T follicular helper cell (primary cell): ENCODE results near the gene RPUSD4.
A peak's percentile ranks its signal among the peaks of the same experiment; 100 is the strongest.

Experiments used
- DNase-seq: peaks from one replicate; pipeline ENCODE4 v3.0.0-alpha.2; 2020; ENCODE audit warnings: low read depth

Gene RPUSD4

GRCh38 chr11:126212089-126212660, 725 bp upstream of the RPUSD4 start:
- no peak for DNase-seq

DNA sequence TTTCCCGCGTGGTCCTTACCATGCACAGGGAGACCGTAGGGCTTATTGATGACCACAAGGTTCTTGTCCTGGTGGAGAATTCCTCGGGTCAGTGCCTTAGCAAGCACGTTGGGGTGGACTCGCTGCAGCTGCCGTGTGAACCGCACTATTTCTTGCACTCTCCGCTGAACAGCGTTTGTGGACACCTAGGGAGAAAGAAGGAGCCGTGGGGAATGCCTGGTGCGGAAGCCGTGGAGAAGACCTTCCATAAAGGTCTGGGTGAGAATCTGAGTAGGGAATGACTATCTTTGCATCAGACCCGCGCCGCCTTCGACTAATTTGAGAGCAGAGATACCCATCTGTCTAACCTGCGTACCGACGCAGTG, 597 bp downstream of the RPUSD4 start:
- DNase-seq: no peak

DNA sequence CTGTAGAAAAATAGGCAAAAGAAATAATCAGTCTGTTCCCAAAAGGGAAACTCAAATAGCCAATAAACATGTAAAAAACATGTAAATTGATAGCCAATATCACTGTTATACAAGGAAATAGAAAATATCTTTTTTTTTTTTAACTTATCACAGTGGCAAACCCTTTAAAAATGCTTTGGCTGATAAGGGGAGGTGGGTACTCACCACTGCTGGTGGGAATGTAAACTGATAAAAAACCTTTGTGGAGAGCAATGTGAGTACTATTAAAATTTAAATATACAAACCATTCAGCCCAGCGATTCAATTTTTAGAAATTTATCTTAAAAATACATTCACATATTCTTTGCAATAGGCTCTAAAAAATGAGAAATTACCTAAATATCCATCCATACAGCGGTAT, 3.6 kb downstream of the RPUSD4 start:
- no peak for DNase-seq

DNA sequence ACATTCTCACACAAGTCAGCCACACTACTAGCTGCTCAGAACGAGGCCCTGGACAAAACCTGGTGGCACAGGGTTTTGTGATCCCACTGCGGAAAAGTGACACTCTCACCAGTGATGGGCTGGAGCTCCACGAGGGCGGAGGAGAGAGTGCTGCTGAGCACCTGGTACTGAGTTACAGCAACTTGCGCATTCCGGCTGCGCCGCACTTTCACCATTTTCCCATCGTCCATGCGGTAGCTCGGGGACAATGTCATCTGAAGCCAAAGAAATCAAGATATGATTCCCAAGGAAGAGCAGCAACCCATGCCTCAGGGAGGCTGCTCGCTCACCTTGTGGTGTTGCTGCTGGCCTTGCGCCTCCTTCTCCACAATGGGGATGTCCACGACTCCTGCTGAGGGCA, 6.1 kb downstream of the RPUSD4 start:
- no peak for DNase-seq

DNA sequence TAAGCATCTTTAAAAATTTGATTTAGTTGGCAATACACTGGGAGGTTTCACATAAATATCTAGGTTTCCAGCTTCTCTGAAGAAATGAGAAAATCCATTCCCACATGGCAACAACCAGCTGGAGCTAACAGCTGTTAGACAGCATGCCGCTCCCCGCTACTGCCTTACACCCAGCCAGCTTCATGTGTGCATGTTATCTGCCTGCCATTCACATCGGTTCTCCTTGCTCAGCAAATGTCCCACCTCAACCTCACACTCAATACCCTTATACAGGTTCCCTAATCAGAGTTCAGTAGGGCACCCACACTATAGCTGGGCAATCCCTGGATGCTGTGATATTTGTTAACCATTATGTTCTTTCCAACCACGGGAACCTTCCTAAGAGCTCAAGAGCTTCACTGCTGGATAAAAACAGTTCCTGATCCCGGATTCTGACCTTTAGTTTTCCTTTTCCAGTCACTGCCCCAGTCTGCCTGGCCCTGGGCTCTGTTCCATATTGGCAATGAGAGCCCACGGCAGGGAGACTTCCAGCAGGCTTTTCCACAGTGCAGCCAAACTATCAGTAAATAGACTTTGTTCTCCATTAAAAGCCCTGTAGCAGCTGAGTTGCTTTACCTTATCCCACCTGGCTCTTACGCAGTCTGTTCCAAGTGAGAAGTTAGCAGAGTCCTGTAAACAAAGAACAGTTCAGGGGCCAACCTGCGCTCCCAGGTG, 8.6 kb downstream of the RPUSD4 start:
- DNase-seq: no peak

DNA sequence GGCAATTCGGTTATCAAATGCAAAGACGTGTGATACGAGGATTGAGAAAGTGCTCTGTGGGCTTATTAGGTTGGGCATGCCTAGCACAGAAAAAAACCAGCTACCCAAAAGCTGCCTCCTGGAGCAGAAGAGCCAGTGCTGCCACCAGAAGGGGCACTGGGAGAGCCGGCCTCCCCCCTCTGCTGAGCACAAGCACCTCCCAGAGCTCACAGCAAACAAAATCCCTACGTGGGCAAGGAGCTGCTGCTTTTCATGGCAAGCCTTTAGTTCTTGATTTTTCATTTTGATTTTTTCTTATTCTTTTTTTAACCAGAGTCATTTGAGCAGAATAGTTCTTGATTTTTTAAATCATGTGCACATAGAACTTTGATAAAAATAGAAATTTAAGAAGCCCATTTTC, 12.8 kb downstream of the RPUSD4 start:
- DNase-seq: no peak

- DNase-seq: no peak
These were observed 14.0 kb downstream of the RPUSD4 start for GRCh38 chr11:126197277-126197939.

DNA sequence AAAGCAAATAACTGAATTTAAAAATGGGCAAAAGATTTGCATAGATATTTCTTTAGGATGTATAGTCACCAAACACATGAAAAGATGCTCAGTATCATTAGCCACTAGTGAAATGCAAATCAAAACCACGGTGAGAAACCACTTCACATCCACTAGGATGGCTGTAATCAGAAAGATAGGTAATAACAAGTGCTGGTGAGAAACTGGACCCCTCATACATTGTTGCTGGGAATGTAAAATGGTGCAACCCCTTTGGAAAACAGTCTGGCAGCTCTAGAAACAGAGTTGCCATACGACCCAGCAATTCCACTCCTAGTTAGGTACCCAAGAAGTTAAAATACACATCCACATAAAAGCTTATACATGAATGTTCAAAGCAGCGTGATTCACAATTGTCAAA, 16.3 kb downstream of the RPUSD4 start:
- DNase-seq: no peak

GRCh38 chr11:126194121-126194543, 17.3 kb downstream of the RPUSD4 start:
- peak; percentile 12 for DNase-seq

DNA sequence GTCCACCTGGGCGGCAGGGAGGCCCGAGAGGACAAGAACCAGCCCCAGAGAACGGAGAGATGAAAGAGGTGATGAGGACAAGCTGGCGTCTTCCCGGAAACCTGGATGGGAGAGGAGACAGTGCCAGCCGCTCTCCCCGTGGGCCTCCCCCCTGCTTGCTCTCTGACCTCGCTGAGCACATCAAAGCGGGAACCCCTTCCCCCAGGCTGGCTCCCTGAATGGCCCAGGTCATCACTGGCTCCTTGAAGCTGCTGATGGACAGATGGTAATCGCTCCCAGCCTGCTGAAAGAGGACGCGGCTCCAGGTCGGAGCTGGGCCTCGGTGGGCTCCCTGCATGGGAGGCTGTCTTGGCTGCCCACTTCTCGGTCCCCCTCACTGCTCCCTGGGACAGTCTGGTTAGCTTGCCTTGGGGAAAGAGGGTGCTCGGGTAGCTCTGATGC, 18.4 kb downstream of the RPUSD4 start:
- DNase-seq: no peak

- no peak for DNase-seq
These were observed 19.1 kb downstream of the RPUSD4 start for GRCh38 chr11:126192361-126192760.

- no peak for DNase-seq
These were observed 19.9 kb downstream of the RPUSD4 start for GRCh38 chr11:126191379-126192073.

DNA sequence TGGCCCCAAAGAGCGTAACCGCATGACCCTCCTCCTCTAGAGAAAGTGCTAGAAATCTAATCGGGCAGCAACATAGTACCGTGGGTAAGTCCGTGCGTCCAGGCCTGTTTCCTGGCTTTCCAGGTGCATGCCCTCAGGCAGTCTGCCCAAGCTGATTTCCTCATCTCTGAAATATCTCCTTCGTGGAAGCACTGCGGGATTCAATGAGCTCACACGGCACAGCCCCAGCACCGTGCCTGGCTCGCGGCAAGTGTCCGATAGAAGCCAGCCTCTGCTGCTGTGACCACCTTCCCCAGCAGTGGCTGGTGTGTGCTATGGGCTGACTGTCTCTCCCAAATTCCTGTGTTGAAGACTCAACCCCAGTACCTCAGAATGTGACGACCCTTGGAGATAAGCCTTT, 20.7 kb downstream of the RPUSD4 start:
- no peak for DNase-seq

GRCh38 chr11:126189109-126189929, 22.1 kb downstream of the RPUSD4 start:
- DNase-seq: no peak

DNA sequence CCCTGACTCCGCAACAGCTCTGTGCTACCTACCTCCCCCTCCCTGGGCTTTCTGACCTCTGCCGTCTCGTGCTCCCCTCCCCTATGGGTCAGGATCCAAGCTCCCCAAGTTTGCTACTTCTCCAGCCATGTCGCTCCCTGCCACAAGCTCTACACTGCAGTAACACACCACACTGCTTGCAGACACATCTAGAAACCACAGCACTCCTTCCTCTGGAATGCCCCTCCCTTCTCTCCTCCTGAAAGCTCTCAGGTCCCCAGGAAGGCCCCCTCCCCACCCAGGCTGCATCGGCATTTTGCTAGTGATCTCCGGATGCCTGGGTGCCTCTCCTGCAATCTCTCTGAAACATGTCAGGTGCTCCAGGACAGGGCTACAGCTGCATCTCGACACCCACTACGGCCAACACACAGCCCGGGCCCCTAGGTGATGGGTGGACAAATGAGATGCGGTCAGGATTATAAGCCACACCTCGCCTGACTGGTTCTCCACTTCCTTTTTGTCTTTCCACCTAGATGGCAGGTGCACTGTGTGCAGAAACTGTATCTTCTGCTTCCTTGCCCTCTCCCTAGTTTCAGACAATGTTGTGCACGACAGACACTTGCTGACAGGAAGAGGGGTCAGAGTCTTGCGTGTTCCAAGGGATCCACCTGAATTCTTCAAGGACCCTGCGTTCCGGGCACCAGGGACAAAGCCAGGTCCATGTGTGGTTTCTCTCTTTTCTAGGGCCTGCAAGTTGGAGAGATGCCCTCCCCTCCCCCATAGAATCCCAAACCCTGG, 22.9 kb downstream of the RPUSD4 start:
- no peak for DNase-seq

DNA sequence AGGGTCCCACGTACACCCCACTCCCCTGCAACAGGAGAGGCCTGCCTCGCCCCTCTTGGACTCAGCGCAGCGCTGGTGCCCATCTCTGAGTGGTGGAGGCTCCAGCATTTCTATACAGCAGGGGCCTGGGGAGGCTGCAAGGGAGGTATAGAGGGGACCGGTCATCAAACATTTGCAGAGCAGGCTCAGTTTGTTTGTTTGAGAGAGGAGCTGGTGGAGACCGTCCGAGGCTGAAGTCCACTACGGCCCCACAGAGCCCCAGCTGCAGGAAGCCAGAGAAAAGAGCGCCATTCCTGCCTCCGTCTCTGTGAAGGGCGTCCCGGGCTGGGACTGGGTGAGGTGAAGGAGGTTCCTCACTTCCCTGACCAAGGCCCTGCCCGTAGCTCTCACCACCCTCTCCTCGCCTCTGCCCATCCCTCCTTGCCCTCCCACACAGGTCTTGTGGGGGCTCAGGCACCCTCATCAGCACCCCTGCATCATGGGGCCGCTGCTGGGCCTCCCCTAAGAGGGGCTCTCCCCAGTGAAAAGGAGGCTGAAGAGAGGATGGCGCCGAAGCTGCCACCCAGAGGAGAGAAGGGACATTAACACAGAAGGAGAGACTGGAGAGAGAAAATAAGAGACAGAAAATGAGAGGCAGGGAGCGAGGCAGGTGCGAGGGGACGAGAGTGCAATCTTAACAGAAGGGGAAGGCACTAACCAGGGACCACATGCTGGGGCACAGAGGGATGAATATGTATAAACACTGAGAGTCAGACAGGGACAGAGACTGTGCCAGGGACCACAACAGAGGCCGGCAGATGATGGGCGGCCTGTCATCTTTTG, 24.5 kb downstream of the RPUSD4 start:
- no peak for DNase-seq

DNA sequence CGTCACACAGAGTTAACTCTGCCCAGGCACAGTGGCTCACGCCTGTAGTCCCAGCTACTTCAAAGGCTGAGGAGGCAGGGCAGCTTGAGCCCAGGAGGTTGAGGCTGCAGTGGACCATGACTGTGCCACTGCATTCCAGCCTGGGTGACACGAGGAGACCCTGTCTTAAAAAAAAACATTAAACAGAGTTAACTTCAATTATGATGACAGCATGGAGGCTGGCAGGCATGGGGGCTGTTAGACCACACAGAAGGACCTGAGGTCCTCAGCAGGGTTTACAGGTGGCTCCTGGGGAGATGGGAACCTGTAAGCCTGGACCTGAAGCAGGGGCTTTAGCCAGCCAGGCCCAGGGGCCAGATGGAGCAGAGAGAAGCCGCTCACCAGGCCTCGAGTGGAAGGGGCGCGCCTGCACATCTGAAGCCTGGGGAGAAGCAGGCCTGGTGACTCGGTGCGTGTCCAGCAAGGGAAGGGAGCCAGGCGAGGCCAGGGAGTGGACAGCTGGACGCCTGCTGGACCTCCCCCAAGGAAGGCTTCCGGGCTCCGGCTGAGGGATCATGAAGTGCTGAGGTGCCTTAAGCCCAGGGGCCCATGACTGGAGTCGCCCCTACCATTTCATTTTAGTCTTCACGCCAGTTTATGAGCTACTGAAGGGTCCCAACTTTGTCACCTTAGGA, 25.3 kb downstream of the RPUSD4 start:
- DNase-seq: no peak

DNA sequence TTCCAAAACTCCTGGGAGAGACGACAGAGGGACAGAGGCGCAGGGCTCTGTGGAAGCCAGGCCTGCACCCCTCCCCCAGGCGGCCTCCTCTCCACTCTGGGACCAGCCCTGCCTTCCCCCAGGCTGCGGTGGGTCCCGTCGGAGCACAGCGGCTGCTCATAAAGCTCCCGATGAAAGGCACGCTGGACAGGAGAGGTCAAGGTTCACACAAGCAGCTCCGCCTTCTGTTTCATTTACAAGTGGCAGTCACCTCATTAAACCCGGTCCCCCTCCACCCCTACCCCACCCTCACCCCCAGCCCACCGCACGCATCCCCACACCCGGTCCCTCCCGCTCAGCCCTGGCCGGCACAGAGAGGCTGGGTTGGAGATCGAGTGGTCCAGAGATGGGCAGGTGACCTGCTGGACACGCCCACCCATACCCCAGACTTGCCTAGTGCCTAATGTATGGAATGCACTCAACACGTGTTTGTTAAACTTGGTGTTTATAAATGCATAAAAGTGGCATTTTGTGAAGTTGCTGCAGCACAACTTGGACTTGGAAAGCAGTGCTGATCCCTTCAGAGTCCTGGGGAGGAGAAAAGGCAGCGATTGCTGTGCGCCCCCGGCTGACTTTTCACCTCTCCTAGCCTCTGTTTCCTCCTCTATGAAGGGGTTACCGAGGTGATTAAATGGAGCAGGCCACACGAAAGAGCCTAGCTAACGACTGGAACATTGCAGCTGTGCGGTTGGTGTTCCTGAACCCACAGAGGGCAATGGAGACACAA, 26.0 kb downstream of the RPUSD4 start:
- DNase-seq: no peak
